Head of caudate nucleus (tissue), 42 donors: ENCODE results near the gene CHST9.
A peak's percentile ranks its signal among the peaks of the same experiment; 100 is the strongest.
"Not testable (repeated sequence)": the region's sequence is repeated elsewhere in the genome, so short reads cannot be mapped to it uniquely, and the experiment has no call there.

Source experiments
- DNase-seq, 42 donors: peaks; one replicate each; pipeline versions ENCODE4 v3.0.0 to v3.0.0-alpha.2; 2020 to 2021; ENCODE audit warnings: mixed read lengths in 7 of 42
- intact Hi-C: fragments of 100-400 bp; cut with DNase I; formaldehyde crosslinking; loops from one replicate; pipeline ENCODE4 v1.15.0; 2022

The CHST9 gene

GRCh38 chr18:27022477-27022876 lies 162.6 kb downstream of the CHST9 start:
- intact Hi-C loops, result no loop called here
- no peak for DNase-seq

- DNase-seq, result peak in 6 of 42 donors; percentile 15 to 54 (median 34)
- intact Hi-C loops, result no loop called here
Observed at GRCh38 chr18:27017901-27018500, 167.1 kb downstream of the CHST9 start.

GRCh38 chr18:27014841-27015240 lies 170.3 kb downstream of the CHST9 start:
- intact Hi-C loops, result no loop called here
- no peak for DNase-seq

- intact Hi-C loops, result no loop called here
- no peak for DNase-seq
Observed at GRCh38 chr18:27010784-27011183, 174.3 kb downstream of the CHST9 start.

- DNase-seq, result no peak
- intact Hi-C loops, result loop anchor here (10.0 kb wide), 1 partner anchor 204 kb away; no protein-coding TSS in a partner anchor
Observed at GRCh38 chr18:27009293-27009692, 175.8 kb downstream of the CHST9 start.

- DNase-seq, result no peak
- intact Hi-C loops, result loop anchor here (10.0 kb wide), 1 partner anchor 204 kb away; no protein-coding TSS in a partner anchor
Observed at GRCh38 chr18:27008575-27008974, 176.5 kb downstream of the CHST9 start.

GRCh38 chr18:27007880-27008279 lies 177.2 kb downstream of the CHST9 start:
- no peak for DNase-seq
- intact Hi-C loops, result loop anchor here (10.0 kb wide), 1 partner anchor 203 kb away; no protein-coding TSS in a partner anchor

- intact Hi-C loops, result loop anchor here (10.0 kb wide), 1 partner anchor 201 kb away; no protein-coding TSS in a partner anchor
- DNase-seq, result no peak
Observed at GRCh38 chr18:27005589-27005988, 179.5 kb downstream of the CHST9 start.

- DNase-seq, result peak in 2 of 42 donors; percentile 28 to 49
- intact Hi-C loops, result loop anchor here (10.0 kb wide), 1 partner anchor 199 kb away; no protein-coding TSS in a partner anchor
Observed at GRCh38 chr18:27004056-27004829, 180.9 kb downstream of the CHST9 start.

- DNase-seq, result no peak
- intact Hi-C loops, result loop anchor here (10.0 kb wide), 1 partner anchor 195 kb away; no protein-coding TSS in a partner anchor
Observed at GRCh38 chr18:26999797-27000196, 185.3 kb downstream of the CHST9 start.

- no peak for DNase-seq
- intact Hi-C loops, result no loop called here
Observed at GRCh38 chr18:26993568-26993967, 191.5 kb downstream of the CHST9 start.

GRCh38 chr18:26992926-26993325 lies 192.2 kb downstream of the CHST9 start:
- no peak for DNase-seq
- intact Hi-C loops, result no loop called here

- intact Hi-C loops, result no loop called here
- no peak for DNase-seq
Observed at GRCh38 chr18:26989842-26990241, 195.3 kb downstream of the CHST9 start.

GRCh38 chr18:26981360-26982082 lies 203.6 kb downstream of the CHST9 start:
- intact Hi-C loops, result no loop called here
- DNase-seq, result no peak

- DNase-seq, result no peak
- intact Hi-C loops, result no loop called here
Observed at GRCh38 chr18:26978812-26979341, 206.2 kb downstream of the CHST9 start.

GRCh38 chr18:26977781-26978180 lies 207.3 kb downstream of the CHST9 start:
- no peak for DNase-seq
- intact Hi-C loops, result no loop called here

GRCh38 chr18:26976206-26976605 lies 208.9 kb downstream of the CHST9 start:
- DNase-seq, result no peak
- intact Hi-C loops, result no loop called here

- intact Hi-C loops, DNase-seq: not testable (repeated sequence)
Observed at GRCh38 chr18:26972549-26972948, 212.6 kb downstream of the CHST9 start.

GRCh38 chr18:26971409-26971808 lies 213.7 kb downstream of the CHST9 start:
- DNase-seq, result no peak
- intact Hi-C loops, result no loop called here

GRCh38 chr18:26970637-26971036 lies 214.5 kb downstream of the CHST9 start:
- no peak for DNase-seq
- intact Hi-C loops, result no loop called here
